HG03460 (cell line): ENCODE data around the gene UGT1A8.

Experiments
- ATAC-seq: cut with Tn5 transposase; IDR thresholded peaks from one replicate; pipeline ENCODE4 v1.9.1; 2021; ENCODE audit not compliant: unreplicated experiment

Gene UGT1A8

GRCh38 chr2:233816771-233817170, 199.3 kb downstream of the UGT1A8 start:
- no peak for ATAC-seq

GRCh38 chr2:233817361-233817911, 200.0 kb downstream of the UGT1A8 start:
- ATAC-seq, result no peak

GRCh38 chr2:233817995-233818638, 200.7 kb downstream of the UGT1A8 start:
- no peak for ATAC-seq

GRCh38 chr2:233818639-233819621, 201.5 kb downstream of the UGT1A8 start:
- ATAC-seq, result no peak

- no peak for ATAC-seq
Measured at GRCh38 chr2:233819884-233820773, 202.7 kb downstream of the UGT1A8 start.

GRCh38 chr2:233820774-233821105, 203.3 kb downstream of the UGT1A8 start:
- ATAC-seq, result no peak

- ATAC-seq, result no peak
Measured at GRCh38 chr2:233821196-233821595, 203.8 kb downstream of the UGT1A8 start.

- no peak for ATAC-seq
Measured at GRCh38 chr2:233821709-233822100, 204.3 kb downstream of the UGT1A8 start.

GRCh38 chr2:233822101-233822771, 204.8 kb downstream of the UGT1A8 start:
- ATAC-seq, result no peak
